K562 (cell line): ENCODE data around the gene DNAAF9. TPM values are rescaled to one million over a fixed set of nuclear protein-coding genes. Genes with fewer than 3 reads are reported as not detected.

Source experiments
- ATAC-seq: fragments of 200-7000 bp; cut with Tn5 transposase; 3 replicates; pipeline ENCODE4 v1.9.1; 2020; ENCODE audit warnings: moderate library complexity
- BruUV-seq: library from RNA; stranded (reverse); fragments of 400-500 nt; replicated peaks from 2 replicates; lab custom pipeline; 2021; lab: Mats Ljungman, UMichigan
- CTCF ChIA-PET: fragments of 300-600 bp; formaldehyde crosslinking; extraction: SDS; loops from one replicate; lab custom pipeline; 2021; ENCODE audit warnings: low intra/inter-chr PET ratio; lab: Yijun Ruan, JAX
- POLR2A ChIA-PET: fragments of 300-600, 350-650 bp; sonication (Branson Sonifier 250); formaldehyde crosslinking; extraction: SDS; loops from one replicate; lab custom pipeline; 2021; ENCODE audit warnings: antibody characterized with exemption, inconsistent platforms; lab: Yijun Ruan, JAX
- DNase-seq, 4 experiments: peaks; one replicate each; pipeline versions ENCODE4 v3.0.0 to v3.0.0-alpha.2; 2011 to 2018; ENCODE audit warnings: low spot score in 3 of 4, mixed read lengths in 3 of 4; ENCODE audit errors: extremely low read depth in 1 of 4
- FAIRE-seq: peaks from 2 replicates; lab custom pipeline; 2011; peaks lifted over from hg19 to GRCh38; lab: Jason Lieb, UNC
- H2AFZ ChIP-seq: 2 replicates; pipeline ENCODE4 v1.6.0; 2011; ENCODE audit warnings: low read depth, low read length, control low read depth, inconsistent platforms
- H3K27ac ChIP-seq: fragments of 200-600 bp; 3 replicates; pipeline ENCODE4 v1.8.0; 2011; ENCODE audit warnings: low read depth, mild to moderate bottlenecking, control low read depth, inconsistent platforms, low read length, moderate library complexity, mixed read lengths; ENCODE audit errors: extremely low read depth
- H3K27me3 ChIP-seq, 2 experiments: fragments of 300-600 bp in 1 of 2; 2 replicates in 1 of 2; 3 replicates in 1 of 2; pipeline versions ENCODE4 v1.6.0 to v1.8.0; 2011; ENCODE audit warnings: inconsistent platforms in 2 of 2, low read length in 2 of 2, mild to moderate bottlenecking in 1 of 2, mixed read lengths in 1 of 2, moderate library complexity in 1 of 2; ENCODE audit not compliant: control insufficient read depth in 2 of 2, insufficient read depth in 2 of 2
- H3K36me3 ChIP-seq: fragments of 300-600 bp; 3 replicates; pipeline ENCODE4 v1.8.0; 2011; ENCODE audit warnings: mild to moderate bottlenecking, low read length, inconsistent platforms; ENCODE audit not compliant: control insufficient read depth, insufficient read depth
- H3K4me1 ChIP-seq, 2 experiments: fragments of 200-600 bp in 1 of 2; replicated peaks in 1 of 2; 2 replicates in 1 of 2; 3 replicates in 1 of 2; pipeline versions ENCODE4 v1.5.1 to v1.8.0; 2011; ENCODE audit warnings: inconsistent platforms in 2 of 2, low read length in 2 of 2, mild to moderate bottlenecking in 1 of 2, mixed read lengths in 1 of 2, moderate library complexity in 1 of 2; ENCODE audit not compliant: control insufficient read depth in 2 of 2, insufficient read depth in 2 of 2
- H3K4me2 ChIP-seq: 2 replicates; pipeline ENCODE4 v1.6.1; 2011; ENCODE audit warnings: low read length, control low read depth, inconsistent platforms, mixed read lengths; ENCODE audit not compliant: insufficient read depth
- H3K4me3 ChIP-seq: fragments of 200-600 bp; sonication (generic), shearing (Covaris generic); 2 replicates; pipeline ENCODE4 v1.5.1; 2016; ENCODE audit warnings: control low read depth, inconsistent platforms
- H3K79me2 ChIP-seq: fragments of 200-600 bp; 3 replicates; pipeline ENCODE4 v1.8.0; 2011; ENCODE audit warnings: low read length, inconsistent platforms; ENCODE audit not compliant: control insufficient read depth, insufficient read depth
- H3K9ac ChIP-seq, 2 experiments: 2 replicates each; pipeline versions ENCODE4 v1.6.0 to v1.6.1; 2011; ENCODE audit warnings: low read depth in 2 of 2, low read length in 2 of 2, control low read depth in 1 of 2, inconsistent platforms in 1 of 2, mild to moderate bottlenecking in 1 of 2, mixed read lengths in 1 of 2; ENCODE audit not compliant: insufficient read depth in 1 of 2
- H3K9me1 ChIP-seq: one replicate; pipeline ENCODE4 v1.6.0; 2011; ENCODE audit warnings: inconsistent platforms, mild to moderate bottlenecking, low read length, moderate library complexity; ENCODE audit not compliant: control insufficient read depth, insufficient read depth
- H3K9me3 ChIP-seq: replicated peaks from 2 replicates; pipeline ENCODE4 v1.5.1; 2011; ENCODE audit warnings: low read depth, low read length, inconsistent platforms; ENCODE audit not compliant: control insufficient read depth, insufficient read depth
- H4K20me1 ChIP-seq: replicated peaks from 2 replicates; pipeline ENCODE4 v1.6.1; 2011; ENCODE audit warnings: low read length, inconsistent platforms, mixed read lengths; ENCODE audit not compliant: control insufficient read depth, insufficient read depth
- CBX3 ChIP-seq, 2 experiments: IDR thresholded peaks; 1 replicate in 1 of 2; 2 replicates in 1 of 2; pipeline ENCODE4 v1.6.1; 2012; ENCODE audit warnings: inconsistent platforms in 2 of 2, low read length in 2 of 2, borderline replicate concordance in 1 of 2, control low read depth in 1 of 2
- EP300 ChIP-seq: IDR thresholded peaks from 2 replicates; pipeline ENCODE4 v1.6.1; 2012; ENCODE audit warnings: low read length, improper control_type of control experiment
- GATAD2B ChIP-seq: fragments of 450-650 bp; IDR thresholded peaks from 2 replicates; pipeline ENCODE4 v1.6.1; 2017; ENCODE audit warnings: mild to moderate bottlenecking, borderline replicate concordance
- HDAC1 ChIP-seq, 2 experiments: fragments of 450-650 bp; IDR thresholded peaks; 2 replicates each; pipeline ENCODE4 v1.6.1; 2016 to 2017; ENCODE audit warnings: inconsistent platforms in 1 of 2, mild to moderate bottlenecking in 1 of 2, moderate library complexity in 1 of 2
- KDM1A ChIP-seq, 2 experiments: fragments of 450-650 bp; IDR thresholded peaks; 2 replicates each; pipeline ENCODE4 v1.6.1; 2016; ENCODE audit warnings: mild to moderate bottlenecking in 2 of 2
- MTA1 ChIP-seq: fragments of 450-650 bp; IDR thresholded peaks from 2 replicates; pipeline ENCODE4 v1.6.1; 2017; ENCODE audit warnings: borderline replicate concordance
- RBM25 ChIP-seq: fragments of 200-400 bp; formaldehyde crosslinking; IDR thresholded peaks from 2 replicates; pipeline ENCODE4 v1.6.1; 2018; ENCODE audit warnings: low read length, low read depth, moderate library complexity; ENCODE audit not compliant: severe bottlenecking
- REST ChIP-seq, 2 experiments: fragments of 450-650 bp; formaldehyde crosslinking in 1 of 2; IDR thresholded peaks; 2 replicates each; pipeline versions ENCODE4 v1.4.0 to v1.6.1; 2014 to 2020; ENCODE audit warnings: mild to moderate bottlenecking in 2 of 2, borderline replicate concordance in 1 of 2, low read depth in 1 of 2
- ZNF717 ChIP-seq: fragments of 250-450 bp; sonication (Bioruptor Pico); IDR thresholded peaks from 2 replicates; pipeline ENCODE4 v1.5.0; 2021
- WGBS: fragments of 100-300 bp; shearing (Covaris generic); methylation state at CpG from one replicate; pipeline ENCODE4 v1.1.6; 2016; ENCODE audit warnings: low coverage, mixed read lengths; ENCODE audit not compliant: insufficient coverage; ENCODE audit errors: missing lambda C conversion rate; 5-methylcytosine and 5-hydroxymethylcytosine counted together
- in situ Hi-C: fragments of 300-500 bp; cut with MboI; formaldehyde crosslinking; loops from 4 replicates; pipeline ENCODE4 v1.15.0; 2018; ENCODE audit warnings: inconsistent platforms, mixed read lengths
- intact Hi-C: fragments of 100-400 bp; cut with micrococcal nuclease; formaldehyde crosslinking; loops from 2 replicates; pipeline ENCODE4 v1.14.2; 2022
- polyA plus RNA-seq, 8 experiments: library from polyadenylated mRNA; depleted of rRNA in 4 of 8; stranded (reverse) in 5 of 8; unstranded in 3 of 8; fragments of >200 nt; fragmentation: Nextera tagmentation in 2 of 8; fragmentation: Illumina TruSeq in 1 of 8; extraction: Ambion mirVana in 2 of 8; extraction: Trizol in 1 of 8; gene quantifications; 2 replicates each; pipeline versions ENCODE4 v1.2.1 to v1.2.3, GENCODE V29; 2011 to 2014; ENCODE audit warnings: inconsistent platforms in 1 of 8, missing spikeins in 1 of 8
- total RNA-seq, 7 experiments: library from RNA; depleted of rRNA in 6 of 7; stranded (reverse); fragments of >200 nt in 6 of 7; fragmentation: Illumina TruSeq in 2 of 7; extraction: Trizol in 2 of 7; gene quantifications; 2 replicates each; pipeline versions ENCODE4 v1.2.1 to v1.2.3, GENCODE V29; 2011 to 2021; ENCODE audit warnings: low replicate concordance in 1 of 7
- TF ChIP-seq, protein P1 (sequence below): fragments of 250-450 bp; sonication (Bioruptor Pico); IDR thresholded peaks from 2 replicates; pipeline ENCODE4 v1.9.0; 2021; ENCODE audit warnings: mild to moderate bottlenecking, inconsistent platforms

Gene DNAAF9
- total and polyA plus RNA-seq, 9 of the 15 experiments (the other 6 are each of a cell fraction or from before 2014, with no cell fraction given): 0.42 to 2.9 (median 1.9) TPM

DNA sequence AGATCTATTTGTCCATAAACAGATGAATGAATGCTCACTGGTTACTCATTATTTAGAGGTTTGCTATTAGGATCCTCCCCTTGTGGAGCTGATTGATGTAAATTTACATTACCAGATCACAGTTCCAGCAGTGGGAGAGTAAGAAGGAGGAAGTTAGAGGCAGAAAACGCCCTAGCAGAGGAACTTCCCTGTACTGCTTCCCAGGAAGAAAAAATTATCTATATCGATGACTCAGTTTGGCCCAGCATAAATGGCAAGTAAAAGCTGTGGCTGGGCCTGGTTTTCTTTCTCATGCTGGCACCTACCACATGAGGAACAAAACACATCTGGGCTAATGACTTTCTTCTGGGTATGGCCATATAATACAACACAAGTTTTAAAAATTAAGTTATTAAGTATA lies 35.7 kb downstream of the DNAAF9 start:
- POLR2A ChIA-PET: no interaction called here
- Histone ChIP-seq H3K27me3 (no peaks in the 10 kb centered on the region), H2AFZ (no peak overlapping the region), H4K20me1 (no peaks in the 10 kb centered on the region), H3K9me3 (no peaks in the 10 kb centered on the region), H3K4me2 (no peak overlapping the region), H3K36me3 (peaks cover 24% of the 10 kb centered on the region; the same call in 2 of the 3 replicates), H3K9me1 (no peaks in the 10 kb centered on the region), H3K9ac (no peak overlapping the region), H3K79me2 (no peaks in the 10 kb centered on the region), H3K4me1 (no peaks in the 10 kb centered on the region), H3K4me3 (no peak overlapping the region), H3K27ac (no peak overlapping the region)
- WGBS: 11% methylated on average over 2 of the region's 2 CpGs
- DNase-seq (no peak), FAIRE-seq (no peak), ATAC-seq (no peak)
- CTCF ChIA-PET: no interaction called here
- intact Hi-C loops (no loop called here), in situ Hi-C loops (no loop called here)
- BruUV-seq: no TSS peak
- TF ChIP-seq RBM25 (no peak), HDAC1 (IDR thresholded peaks at IDR 0.05) (no peak), EP300 (no peak), REST (IDR thresholded peaks at IDR 0.05; ENCODE audit: borderline replicate concordance) (no peak), REST (CRISPR knock-in tag; IDR thresholded peaks at IDR 0.05; ENCODE audit: low read depth) (no peak), KDM1A (IDR thresholded peaks at IDR 0.05) (no peak), MTA1 (no peak), GATAD2B (no peak), ZNF717 (CRISPR knock-in tag) (no peak), CBX3 (IDR thresholded peaks at IDR 0.05; ENCODE audit: borderline replicate concordance in 1 of 2, low read length in 2 of 2) (no peak)
- TF ChIP-seq, protein P1, sequence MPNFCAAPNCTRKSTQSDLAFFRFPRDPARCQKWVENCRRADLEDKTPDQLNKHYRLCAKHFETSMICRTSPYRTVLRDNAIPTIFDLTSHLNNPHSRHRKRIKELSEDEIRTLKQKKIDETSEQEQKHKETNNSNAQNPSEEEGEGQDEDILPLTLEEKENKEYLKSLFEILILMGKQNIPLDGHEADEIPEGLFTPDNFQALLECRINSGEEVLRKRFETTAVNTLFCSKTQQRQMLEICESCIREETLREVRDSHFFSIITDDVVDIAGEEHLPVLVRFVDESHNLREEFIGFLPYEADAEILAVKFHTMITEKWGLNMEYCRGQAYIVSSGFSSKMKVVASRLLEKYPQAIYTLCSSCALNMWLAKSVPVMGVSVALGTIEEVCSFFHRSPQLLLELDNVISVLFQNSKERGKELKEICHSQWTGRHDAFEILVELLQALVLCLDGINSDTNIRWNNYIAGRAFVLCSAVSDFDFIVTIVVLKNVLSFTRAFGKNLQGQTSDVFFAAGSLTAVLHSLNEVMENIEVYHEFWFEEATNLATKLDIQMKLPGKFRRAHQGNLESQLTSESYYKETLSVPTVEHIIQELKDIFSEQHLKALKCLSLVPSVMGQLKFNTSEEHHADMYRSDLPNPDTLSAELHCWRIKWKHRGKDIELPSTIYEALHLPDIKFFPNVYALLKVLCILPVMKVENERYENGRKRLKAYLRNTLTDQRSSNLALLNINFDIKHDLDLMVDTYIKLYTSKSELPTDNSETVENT (CRISPR knock-in tag): no peak
